GM23338 (cell line): ENCODE data around the gene HEPACAM. TPM values are rescaled to one million over a fixed set of nuclear protein-coding genes. Genes with fewer than 3 reads are reported as not detected.

Source experiments
- CREB1 ChIP-seq: fragments of 250-450 bp; sonication (Bioruptor Pico); IDR thresholded peaks from 2 replicates; pipeline ENCODE4 v1.5.0; 2020; ENCODE audit warnings: low read depth, mild to moderate bottlenecking, moderate library complexity
- EZH2 ChIP-seq: fragments of 200-600 bp; sonication (generic); IDR thresholded peaks from one replicate; pipeline ENCODE4 v1.8.0; 2017; ENCODE audit warnings: antibody characterized with exemption, mild to moderate bottlenecking, low read depth; ENCODE audit not compliant: unreplicated experiment
- NANOG ChIP-seq: IDR thresholded peaks from 2 replicates; pipeline ENCODE4 v1.6.1; 2016; ENCODE audit warnings: antibody characterized with exemption, borderline replicate concordance
- POLR2AphosphoS5 ChIP-seq: IDR thresholded peaks from 2 replicates; pipeline ENCODE4 v1.6.1; 2016; ENCODE audit warnings: antibody characterized with exemption, low read depth
- STAT1 ChIP-seq: IDR thresholded peaks from one replicate; pipeline ENCODE4 v1.6.1; 2016; ENCODE audit warnings: antibody characterized with exemption; ENCODE audit not compliant: unreplicated experiment
- ZNF331 ChIP-seq: fragments of 250-450 bp; sonication (Bioruptor Pico); IDR thresholded peaks from 2 replicates; pipeline ENCODE4 v1.5.0; 2020; ENCODE audit warnings: low read depth, mild to moderate bottlenecking, moderate library complexity
- polyA plus RNA-seq: library from polyadenylated mRNA; unstranded; fragments of >200 nt; fragmentation: Nextera tagmentation; extraction: Ambion mirVana; gene quantifications from 2 replicates; pipeline ENCODE4 v1.2.1, GENCODE V29; 2016
- total RNA-seq: library from RNA; depleted of rRNA; stranded (reverse); fragments of >200 nt; shearing (Covaris generic); gene quantifications from 2 replicates; pipeline ENCODE4 v1.2.3, GENCODE V29; 2014
- TF ChIP-seq, protein P1 (sequence below): fragments of 250-450 bp; sonication (Bioruptor Pico); IDR thresholded peaks from 2 replicates; pipeline ENCODE4 v1.5.0; 2020; ENCODE audit warnings: mild to moderate bottlenecking, moderate library complexity
- TF ChIP-seq, protein P2 (sequence below), 2 experiments: fragments of 200-600 bp in 1 of 2; sonication (generic) in 1 of 2; conservative IDR thresholded peaks; 2 replicates each; pipeline versions ENCODE4 v1.5.1 to v1.6.1; 2016 to 2017; ENCODE audit warnings: antibody characterized with exemption in 2 of 2, low read depth in 2 of 2, mild to moderate bottlenecking in 2 of 2, moderate library complexity in 1 of 2
- TF ChIP-seq, protein P3 (sequence below): IDR thresholded peaks from 2 replicates; pipeline ENCODE4 v1.6.1; 2016; ENCODE audit warnings: antibody characterized with exemption

HEPACAM gene
- total and polyA plus RNA-seq, 2 experiments from 2014 or later, result 0.17 TPM; not detected in 1

DNA sequence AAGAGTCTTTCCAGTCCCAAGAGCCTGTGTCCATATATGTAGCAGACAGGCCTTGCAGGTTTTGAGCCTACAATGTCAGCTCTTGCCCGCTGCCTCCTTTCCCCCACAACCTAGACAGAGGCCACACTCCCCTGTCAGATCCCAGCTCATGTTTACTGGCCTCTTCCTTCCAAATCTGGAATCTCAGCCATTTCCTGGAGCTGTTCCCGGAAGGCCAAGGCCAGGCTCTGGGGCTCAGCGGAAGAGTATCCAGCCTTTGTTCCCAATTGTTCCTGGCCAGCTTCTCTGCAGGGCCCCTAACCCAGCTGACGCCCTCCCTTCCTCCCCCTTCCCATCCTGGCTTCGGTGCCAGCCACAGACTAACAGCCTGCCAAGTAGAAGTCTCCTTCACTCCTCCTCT, 37.1 kb downstream of the HEPACAM start (continued):
- TF ChIP-seq, protein P1, sequence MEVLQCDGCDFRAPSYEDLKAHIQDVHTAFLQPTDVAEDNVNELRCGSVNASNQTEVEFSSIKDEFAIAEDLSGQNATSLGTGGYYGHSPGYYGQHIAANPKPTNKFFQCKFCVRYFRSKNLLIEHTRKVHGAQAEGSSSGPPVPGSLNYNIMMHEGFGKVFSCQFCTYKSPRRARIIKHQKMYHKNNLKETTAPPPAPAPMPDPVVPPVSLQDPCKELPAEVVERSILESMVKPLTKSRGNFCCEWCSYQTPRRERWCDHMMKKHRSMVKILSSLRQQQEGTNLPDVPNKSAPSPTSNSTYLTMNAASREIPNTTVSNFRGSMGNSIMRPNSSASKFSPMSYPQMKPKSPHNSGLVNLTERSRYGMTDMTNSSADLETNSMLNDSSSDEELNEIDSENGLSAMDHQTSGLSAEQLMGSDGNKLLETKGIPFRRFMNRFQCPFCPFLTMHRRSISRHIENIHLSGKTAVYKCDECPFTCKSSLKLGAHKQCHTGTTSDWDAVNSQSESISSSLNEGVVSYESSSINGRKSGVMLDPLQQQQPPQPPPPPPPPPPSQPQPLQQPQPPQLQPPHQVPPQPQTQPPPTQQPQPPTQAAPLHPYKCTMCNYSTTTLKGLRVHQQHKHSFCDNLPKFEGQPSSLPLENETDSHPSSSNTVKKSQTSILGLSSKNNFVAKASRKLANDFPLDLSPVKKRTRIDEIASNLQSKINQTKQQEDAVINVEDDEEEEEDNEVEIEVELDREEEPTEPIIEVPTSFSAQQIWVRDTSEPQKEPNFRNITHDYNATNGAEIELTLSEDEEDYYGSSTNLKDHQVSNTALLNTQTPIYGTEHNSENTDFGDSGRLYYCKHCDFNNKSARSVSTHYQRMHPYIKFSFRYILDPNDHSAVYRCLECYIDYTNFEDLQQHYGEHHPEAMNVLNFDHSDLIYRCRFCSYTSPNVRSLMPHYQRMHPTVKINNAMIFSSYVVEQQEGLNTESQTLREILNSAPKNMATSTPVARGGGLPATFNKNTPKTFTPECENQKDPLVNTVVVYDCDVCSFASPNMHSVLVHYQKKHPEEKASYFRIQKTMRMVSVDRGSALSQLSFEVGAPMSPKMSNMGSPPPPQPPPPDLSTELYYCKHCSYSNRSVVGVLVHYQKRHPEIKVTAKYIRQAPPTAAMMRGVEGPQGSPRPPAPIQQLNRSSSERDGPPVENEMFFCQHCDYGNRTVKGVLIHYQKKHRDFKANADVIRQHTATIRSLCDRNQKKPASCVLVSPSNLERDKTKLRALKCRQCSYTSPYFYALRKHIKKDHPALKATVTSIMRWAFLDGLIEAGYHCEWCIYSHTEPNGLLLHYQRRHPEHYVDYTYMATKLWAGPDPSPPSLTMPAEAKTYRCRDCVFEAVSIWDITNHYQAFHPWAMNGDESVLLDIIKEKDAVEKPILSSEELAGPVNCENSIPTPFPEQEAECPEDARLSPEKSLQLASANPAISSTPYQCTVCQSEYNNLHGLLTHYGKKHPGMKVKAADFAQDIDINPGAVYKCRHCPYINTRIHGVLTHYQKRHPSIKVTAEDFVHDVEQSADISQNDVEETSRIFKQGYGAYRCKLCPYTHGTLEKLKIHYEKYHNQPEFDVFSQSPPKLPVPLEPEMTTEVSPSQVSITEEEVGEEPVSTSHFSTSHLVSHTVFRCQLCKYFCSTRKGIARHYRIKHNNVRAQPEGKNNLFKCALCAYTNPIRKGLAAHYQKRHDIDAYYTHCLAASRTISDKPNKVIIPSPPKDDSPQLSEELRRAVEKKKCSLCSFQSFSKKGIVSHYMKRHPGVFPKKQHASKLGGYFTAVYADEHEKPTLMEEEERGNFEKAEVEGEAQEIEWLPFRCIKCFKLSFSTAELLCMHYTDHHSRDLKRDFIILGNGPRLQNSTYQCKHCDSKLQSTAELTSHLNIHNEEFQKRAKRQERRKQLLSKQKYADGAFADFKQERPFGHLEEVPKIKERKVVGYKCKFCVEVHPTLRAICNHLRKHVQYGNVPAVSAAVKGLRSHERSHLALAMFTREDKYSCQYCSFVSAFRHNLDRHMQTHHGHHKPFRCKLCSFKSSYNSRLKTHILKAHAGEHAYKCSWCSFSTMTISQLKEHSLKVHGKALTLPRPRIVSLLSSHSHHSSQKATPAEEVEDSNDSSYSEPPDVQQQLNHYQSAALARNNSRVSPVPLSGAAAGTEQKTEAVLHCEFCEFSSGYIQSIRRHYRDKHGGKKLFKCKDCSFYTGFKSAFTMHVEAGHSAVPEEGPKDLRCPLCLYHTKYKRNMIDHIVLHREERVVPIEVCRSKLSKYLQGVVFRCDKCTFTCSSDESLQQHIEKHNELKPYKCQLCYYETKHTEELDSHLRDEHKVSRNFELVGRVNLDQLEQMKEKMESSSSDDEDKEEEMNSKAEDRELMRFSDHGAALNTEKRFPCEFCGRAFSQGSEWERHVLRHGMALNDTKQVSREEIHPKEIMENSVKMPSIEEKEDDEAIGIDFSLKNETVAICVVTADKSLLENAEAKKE (CRISPR knock-in tag), result no peak
- TF ChIP-seq EZH2 (no peak), POLR2AphosphoS5 (no peak), NANOG (no peak), CREB1 (CRISPR knock-in tag) (no peak), STAT1 (no peak), ZNF331 (no peak)
- TF ChIP-seq, protein P2, sequence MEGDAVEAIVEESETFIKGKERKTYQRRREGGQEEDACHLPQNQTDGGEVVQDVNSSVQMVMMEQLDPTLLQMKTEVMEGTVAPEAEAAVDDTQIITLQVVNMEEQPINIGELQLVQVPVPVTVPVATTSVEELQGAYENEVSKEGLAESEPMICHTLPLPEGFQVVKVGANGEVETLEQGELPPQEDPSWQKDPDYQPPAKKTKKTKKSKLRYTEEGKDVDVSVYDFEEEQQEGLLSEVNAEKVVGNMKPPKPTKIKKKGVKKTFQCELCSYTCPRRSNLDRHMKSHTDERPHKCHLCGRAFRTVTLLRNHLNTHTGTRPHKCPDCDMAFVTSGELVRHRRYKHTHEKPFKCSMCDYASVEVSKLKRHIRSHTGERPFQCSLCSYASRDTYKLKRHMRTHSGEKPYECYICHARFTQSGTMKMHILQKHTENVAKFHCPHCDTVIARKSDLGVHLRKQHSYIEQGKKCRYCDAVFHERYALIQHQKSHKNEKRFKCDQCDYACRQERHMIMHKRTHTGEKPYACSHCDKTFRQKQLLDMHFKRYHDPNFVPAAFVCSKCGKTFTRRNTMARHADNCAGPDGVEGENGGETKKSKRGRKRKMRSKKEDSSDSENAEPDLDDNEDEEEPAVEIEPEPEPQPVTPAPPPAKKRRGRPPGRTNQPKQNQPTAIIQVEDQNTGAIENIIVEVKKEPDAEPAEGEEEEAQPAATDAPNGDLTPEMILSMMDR (conservative IDR thresholded peaks at IDR 0.05; ENCODE audit: low read depth in 2 of 2), result no peak
- TF ChIP-seq, protein P3, sequence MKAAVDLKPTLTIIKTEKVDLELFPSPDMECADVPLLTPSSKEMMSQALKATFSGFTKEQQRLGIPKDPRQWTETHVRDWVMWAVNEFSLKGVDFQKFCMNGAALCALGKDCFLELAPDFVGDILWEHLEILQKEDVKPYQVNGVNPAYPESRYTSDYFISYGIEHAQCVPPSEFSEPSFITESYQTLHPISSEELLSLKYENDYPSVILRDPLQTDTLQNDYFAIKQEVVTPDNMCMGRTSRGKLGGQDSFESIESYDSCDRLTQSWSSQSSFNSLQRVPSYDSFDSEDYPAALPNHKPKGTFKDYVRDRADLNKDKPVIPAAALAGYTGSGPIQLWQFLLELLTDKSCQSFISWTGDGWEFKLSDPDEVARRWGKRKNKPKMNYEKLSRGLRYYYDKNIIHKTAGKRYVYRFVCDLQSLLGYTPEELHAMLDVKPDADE, result no peak
